HCT116 (cell line): ENCODE data around the gene OTUD5.

ENCODE experiments used
- ATF3 ChIP-seq: IDR thresholded peaks from 2 replicates; pipeline ENCODE4 v1.6.1; 2012
- CEBPB ChIP-seq: IDR thresholded peaks from 2 replicates; pipeline ENCODE4 v1.6.1; 2012; ENCODE audit warnings: low read depth
- CTCF ChIP-seq, 3 experiments: fragments of 200-600 bp in 1 of 3; sonication (generic) in 1 of 3; IDR thresholded peaks in 2 of 3; conservative IDR thresholded peaks in 1 of 3; 2 replicates each; pipeline ENCODE4 v1.5.1; 2012 to 2017; ENCODE audit warnings: low read depth in 2 of 3, low read length in 2 of 3, antibody characterized with exemption in 1 of 3, borderline replicate concordance in 1 of 3, control low read depth in 1 of 3, mild to moderate bottlenecking in 1 of 3, mixed read lengths in 1 of 3, mixed run types in 1 of 3, moderate library complexity in 1 of 3; ENCODE audit not compliant: insufficient read depth in 1 of 3
- EZH2 ChIP-seq: fragments of 200-600 bp; sonication (generic); IDR thresholded peaks from 2 replicates; pipeline ENCODE4 v1.6.1; 2017; ENCODE audit warnings: antibody characterized with exemption, mixed run types
- EZH2phosphoT487 ChIP-seq: fragments of 200-600 bp; IDR thresholded peaks from 2 replicates; pipeline ENCODE4 v1.6.1; 2018; ENCODE audit warnings: antibody characterized with exemption, borderline replicate concordance
- MAX ChIP-seq: IDR thresholded peaks from 2 replicates; pipeline ENCODE4 v1.6.1; 2012
- POLR2A ChIP-seq: IDR thresholded peaks from 2 replicates; pipeline ENCODE4 v1.7.0; 2011; ENCODE audit warnings: borderline replicate concordance; ENCODE audit not compliant: insufficient read depth, insufficient read length; ENCODE audit errors: extremely low read depth
- POLR2AphosphoS5 ChIP-seq: IDR thresholded peaks from 2 replicates; pipeline ENCODE4 v1.6.1; 2011; ENCODE audit warnings: mild to moderate bottlenecking, low read depth, low read length, moderate library complexity
- RAD21 ChIP-seq: IDR thresholded peaks from 2 replicates; pipeline ENCODE4 v1.6.1; 2012; ENCODE audit warnings: low read depth, mild to moderate bottlenecking
- REST ChIP-seq: IDR thresholded peaks from 2 replicates; pipeline ENCODE4 v1.6.1; 2012; ENCODE audit warnings: low read depth
- SRF ChIP-seq: IDR thresholded peaks from 2 replicates; pipeline ENCODE4 v1.6.1; 2012; ENCODE audit warnings: low read depth
- TCF7L2 ChIP-seq: IDR thresholded peaks from 2 replicates; pipeline ENCODE4 v1.7.0; 2011; ENCODE audit warnings: borderline replicate concordance, inconsistent platforms; ENCODE audit not compliant: insufficient read depth, insufficient read length; ENCODE audit errors: extremely low read depth
- YY1 ChIP-seq: IDR thresholded peaks from 2 replicates; pipeline ENCODE4 v1.6.1; 2011; ENCODE audit warnings: low read length, low read depth, moderate library complexity, mild to moderate bottlenecking; ENCODE audit not compliant: insufficient replicate concordance; ENCODE audit errors: extremely low read depth

- TF ChIP-seq CEBPB (no peak), CTCF (IDR thresholded peaks at IDR 0.05 in 2 of 3, conservative IDR thresholded peaks at IDR 0.05 in 1 of 3; ENCODE audit: borderline replicate concordance in 1 of 3, insufficient read depth in 1 of 3, low read depth in 2 of 3, low read length in 2 of 3) (no peak), EZH2phosphoT487 (no peak), RAD21 (no peak), POLR2A (no peak), EZH2 (no peak), SRF (no peak), ATF3 (no peak), TCF7L2 (no peak), YY1 (no peak), REST (no peak), MAX (no peak), POLR2AphosphoS5 (no peak)
Measured at GRCh38 chrX:48974574-48974973, 17.2 kb upstream of the OTUD5 start.
